GM12878 (cell line): Measurements from ENCODE around the gene LRIG2. TPM values are rescaled to one million over a fixed set of nuclear protein-coding genes. Genes with fewer than 3 reads are reported as not detected.
A peak's percentile ranks its signal among the peaks of the same experiment; 100 is the strongest.

Source experiments
- ATAC-seq: fragments of 200-7000 bp; cut with Tn5 transposase; 3 replicates; pipeline ENCODE4 v1.9.1; 2020; ENCODE audit warnings: mild to moderate bottlenecking, moderate library complexity
- BruUV-seq: library from RNA; stranded (reverse); fragments of 400-500 nt; replicated peaks from 2 replicates; lab custom pipeline; 2021; lab: Mats Ljungman, UMichigan
- CTCF ChIA-PET: fragments of 300-600 bp; sonication (Branson Sonifier 250); formaldehyde crosslinking; extraction: SDS; loops from one replicate; lab custom pipeline; 2021; ENCODE audit warnings: inconsistent platforms; lab: Yijun Ruan, JAX
- POLR2A ChIA-PET: fragments of 350-600 bp; formaldehyde crosslinking; extraction: SDS; loops from one replicate; lab custom pipeline; 2021; ENCODE audit warnings: inconsistent platforms; lab: Charles Lee
- RAD21 ChIA-PET: fragments of 300-600 bp; sonication (Branson Sonifier 250); formaldehyde crosslinking; loops from one replicate; lab custom pipeline; 2023; ENCODE audit warnings: antibody characterized with exemption; ENCODE audit not compliant: unreplicated experiment; lab: Charles Lee
- SMC1A ChIA-PET: fragments of 300-600 bp; sonication (Branson Sonifier 250); formaldehyde crosslinking; loops from one replicate; lab custom pipeline; 2023; ENCODE audit not compliant: unreplicated experiment, uncharacterized antibody; lab: Charles Lee
- DNase-seq: peaks from one replicate; pipeline ENCODE4 v3.0.0-alpha.2; 2011; ENCODE audit warnings: low read depth, low spot score
- FAIRE-seq: peaks from 3 replicates; lab custom pipeline; 2011; peaks lifted over from hg19 to GRCh38; lab: Jason Lieb, UNC
- H2AFZ ChIP-seq: 2 replicates; pipeline ENCODE4 v1.6.0; 2011; ENCODE audit warnings: low read depth, low read length, control low read depth; ENCODE audit not compliant: control insufficient read depth
- H3K27ac ChIP-seq: 2 replicates; pipeline ENCODE4 v1.5.1; 2011; ENCODE audit warnings: control low read depth; ENCODE audit not compliant: control insufficient read depth, insufficient read depth
- H3K27me3 ChIP-seq, 2 experiments: replicated peaks in 1 of 2; 2 replicates each; pipeline versions ENCODE4 v1.6.0 to v1.6.1; 2011; ENCODE audit warnings: low read length in 1 of 2; ENCODE audit not compliant: control insufficient read depth in 2 of 2, insufficient read depth in 2 of 2
- H3K36me3 ChIP-seq, 2 experiments: 2 replicates each; pipeline ENCODE4 v1.5.1; 2011; ENCODE audit warnings: low read length in 1 of 2; ENCODE audit not compliant: control insufficient read depth in 2 of 2, insufficient read depth in 2 of 2
- H3K4me1 ChIP-seq: 2 replicates; pipeline ENCODE4 v1.6.1; 2011; ENCODE audit warnings: mild to moderate bottlenecking, low read length, moderate library complexity, mixed read lengths; ENCODE audit not compliant: control insufficient read depth, insufficient read depth
- H3K4me2 ChIP-seq: 2 replicates; pipeline ENCODE4 v1.6.0; 2011; ENCODE audit warnings: control low read depth; ENCODE audit not compliant: control insufficient read depth, insufficient read depth
- H3K4me3 ChIP-seq: fragments of 200-600 bp; sonication (generic); 2 replicates; pipeline ENCODE4 v1.5.1; 2016
- H3K79me2 ChIP-seq: 2 replicates; pipeline ENCODE4 v1.6.0; 2011; ENCODE audit warnings: low read length; ENCODE audit not compliant: control insufficient read depth, insufficient read depth
- H3K9ac ChIP-seq: 2 replicates; pipeline ENCODE4 v1.8.0; 2011; ENCODE audit warnings: low read length, control low read depth, mixed read lengths; ENCODE audit not compliant: control insufficient read depth, insufficient read depth
- H3K9me3 ChIP-seq: replicated peaks from 3 replicates; pipeline ENCODE4 v1.5.1; 2011; ENCODE audit warnings: mild to moderate bottlenecking, low read length; ENCODE audit not compliant: control insufficient read depth, insufficient read depth
- H4K20me1 ChIP-seq: 2 replicates; pipeline ENCODE4 v1.6.0; 2011; ENCODE audit not compliant: control insufficient read depth, insufficient read depth
- CREB1 ChIP-seq: IDR thresholded peaks from 2 replicates; pipeline ENCODE4 v1.6.1; 2012; ENCODE audit warnings: low read depth, mild to moderate bottlenecking, inconsistent platforms
- GABPA ChIP-seq: IDR thresholded peaks from 2 replicates; pipeline ENCODE4 v1.6.1; 2014; ENCODE audit warnings: antibody characterized with exemption, low read depth, mild to moderate bottlenecking, inconsistent platforms
- GATAD2B ChIP-seq: fragments of 450-650 bp; conservative IDR thresholded peaks from 2 replicates; pipeline ENCODE4 v1.6.1; 2017; ENCODE audit warnings: low read depth, mild to moderate bottlenecking, moderate library complexity
- IKZF1 ChIP-seq: fragments of 450-650 bp; conservative IDR thresholded peaks from 2 replicates; pipeline ENCODE4 v1.6.1; 2017; ENCODE audit warnings: antibody characterized with exemption, mild to moderate bottlenecking
- IKZF2 ChIP-seq, 2 experiments: fragments of 450-650 bp; IDR thresholded peaks; 2 replicates each; pipeline ENCODE4 v1.6.1; 2017; ENCODE audit warnings: mild to moderate bottlenecking in 2 of 2, moderate library complexity in 2 of 2
- LARP7 ChIP-seq: fragments of 450-650 bp; IDR thresholded peaks from 2 replicates; pipeline ENCODE4 v1.6.1; 2017; ENCODE audit warnings: mild to moderate bottlenecking
- NFXL1 ChIP-seq: fragments of 450-650 bp; IDR thresholded peaks from 2 replicates; pipeline ENCODE4 v1.6.1; 2017; ENCODE audit warnings: antibody characterized with exemption, mild to moderate bottlenecking, borderline replicate concordance
- RAD51 ChIP-seq: fragments of 450-650 bp; IDR thresholded peaks from 2 replicates; pipeline ENCODE4 v1.6.1; 2016; ENCODE audit warnings: moderate library complexity, mild to moderate bottlenecking, inconsistent platforms
- RELA ChIP-seq: fragments of 450-650 bp; IDR thresholded peaks from 2 replicates; pipeline ENCODE4 v1.8.0; 2014; ENCODE audit warnings: borderline replicate concordance; ENCODE audit not compliant: partially characterized antibody
- SMAD5 ChIP-seq: IDR thresholded peaks from 2 replicates; pipeline ENCODE4 v1.6.1; 2016; ENCODE audit warnings: antibody characterized with exemption, low read depth
- SMARCA5 ChIP-seq: fragments of 450-650 bp; IDR thresholded peaks from 2 replicates; pipeline ENCODE4 v1.6.1; 2017; ENCODE audit warnings: mild to moderate bottlenecking
- SRF ChIP-seq, 2 experiments: IDR thresholded peaks; 2 replicates each; pipeline ENCODE4 v1.6.1; 2011; ENCODE audit warnings: low read depth in 2 of 2, low read length in 2 of 2, mild to moderate bottlenecking in 1 of 2, moderate library complexity in 1 of 2
- ZNF217 ChIP-seq: fragments of 450-650 bp; IDR thresholded peaks from 2 replicates; pipeline ENCODE4 v1.6.1; 2017; ENCODE audit warnings: antibody characterized with exemption, mild to moderate bottlenecking
- WGBS: methylation state at CpG from one replicate; pipeline ENCODE4 v1.1.6; 2016; ENCODE audit warnings: low lambda C conversion rate; ENCODE audit not compliant: insufficient replicate concordance, insufficient coverage; ENCODE audit errors: missing lambda C conversion rate; 5-methylcytosine and 5-hydroxymethylcytosine counted together
- in situ Hi-C: fragments of 300-500 bp; cut with MboI; formaldehyde crosslinking; loops from 9 replicates; pipeline ENCODE4 v1.14.3; 2018; ENCODE audit warnings: mixed read lengths
- intact Hi-C: fragments of 100-400 bp; cut with micrococcal nuclease; formaldehyde crosslinking; loops from one replicate; pipeline ENCODE4 v1.14.2; 2022; ENCODE audit not compliant: unreplicated experiment
- polyA plus RNA-seq, 11 experiments: library from polyadenylated mRNA; depleted of rRNA in 4 of 11; unstranded in 6 of 11; stranded (reverse) in 5 of 11; fragments of >200 nt; fragmentation: Nextera tagmentation in 4 of 11; fragmentation: Illumina TruSeq in 1 of 11; extraction: Ambion mirVana in 4 of 11; extraction: Trizol in 1 of 11; gene quantifications; 1 replicate in 1 of 11; 2 replicates in 10 of 11; pipeline versions ENCODE4 v1.2.1 to v1.2.3, GENCODE V29; 2011 to 2016; ENCODE audit warnings: inconsistent platforms in 2 of 11, missing spikeins in 2 of 11, low read depth in 1 of 11
- total RNA-seq, 4 experiments: library from RNA; depleted of rRNA in 3 of 4; stranded (reverse); fragments of >200 nt in 3 of 4; fragmentation: Illumina TruSeq in 1 of 4; extraction: Trizol in 1 of 4; gene quantifications; 2 replicates each; pipeline versions ENCODE4 v1.2.1 to v1.2.3, GENCODE V29; 2013 to 2021
- TF ChIP-seq, protein P1 (sequence below), 3 experiments: IDR thresholded peaks in 2 of 3; conservative IDR thresholded peaks in 1 of 3; 2 replicates each; pipeline ENCODE4 v1.5.1; 2011; ENCODE audit warnings: low read depth in 3 of 3, low read length in 3 of 3, mild to moderate bottlenecking in 3 of 3, control low read depth in 2 of 3, moderate library complexity in 2 of 3, inconsistent platforms in 1 of 3, mixed read lengths in 1 of 3; ENCODE audit not compliant: control insufficient read depth in 2 of 3, insufficient read depth in 1 of 3; ENCODE audit errors: extremely low read depth in 1 of 3

The LRIG2 gene
- total and polyA plus RNA-seq, 10 of the 15 experiments (the other 5 are each of a cell fraction or from before 2014, with no cell fraction given), result 0.77 to 11.8 (median 5.1) TPM

- Histone ChIP-seq H3K4me3 (peak overlapping the region; percentile 91), H2AFZ (peak overlapping the region; percentile 99)
- intact Hi-C loops, result loop anchor here (2.0 to 10.0 kb wide), 3 partner anchors 61 to 605 kb away; no protein-coding TSS in a partner anchor
- 2% methylated on average over 21 of the region's 22 CpGs for WGBS
- TF ChIP-seq, protein P1, sequence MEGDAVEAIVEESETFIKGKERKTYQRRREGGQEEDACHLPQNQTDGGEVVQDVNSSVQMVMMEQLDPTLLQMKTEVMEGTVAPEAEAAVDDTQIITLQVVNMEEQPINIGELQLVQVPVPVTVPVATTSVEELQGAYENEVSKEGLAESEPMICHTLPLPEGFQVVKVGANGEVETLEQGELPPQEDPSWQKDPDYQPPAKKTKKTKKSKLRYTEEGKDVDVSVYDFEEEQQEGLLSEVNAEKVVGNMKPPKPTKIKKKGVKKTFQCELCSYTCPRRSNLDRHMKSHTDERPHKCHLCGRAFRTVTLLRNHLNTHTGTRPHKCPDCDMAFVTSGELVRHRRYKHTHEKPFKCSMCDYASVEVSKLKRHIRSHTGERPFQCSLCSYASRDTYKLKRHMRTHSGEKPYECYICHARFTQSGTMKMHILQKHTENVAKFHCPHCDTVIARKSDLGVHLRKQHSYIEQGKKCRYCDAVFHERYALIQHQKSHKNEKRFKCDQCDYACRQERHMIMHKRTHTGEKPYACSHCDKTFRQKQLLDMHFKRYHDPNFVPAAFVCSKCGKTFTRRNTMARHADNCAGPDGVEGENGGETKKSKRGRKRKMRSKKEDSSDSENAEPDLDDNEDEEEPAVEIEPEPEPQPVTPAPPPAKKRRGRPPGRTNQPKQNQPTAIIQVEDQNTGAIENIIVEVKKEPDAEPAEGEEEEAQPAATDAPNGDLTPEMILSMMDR (IDR thresholded peaks at IDR 0.05 in 2 of 3, conservative IDR thresholded peaks at IDR 0.05 in 1 of 3; ENCODE audit: control insufficient read depth in 2 of 3, extremely low read depth in 1 of 3, insufficient read depth in 1 of 3, low read depth in 3 of 3, low read length in 3 of 3), result peak; percentile 24 to 57 (median 47); a peak in 3 of 6 replicates
- TF ChIP-seq GATAD2B, result peak; percentile 76; the same call in 1 of the 2 replicates
- TF ChIP-seq SMAD5, result no peak
- TF ChIP-seq SMARCA5, result peak; percentile 80; the same call in 1 of the 2 replicates
- TF ChIP-seq GABPA, result no peak
- TF ChIP-seq RAD51, result no peak
- TF ChIP-seq IKZF1, result 0 out of 2 replicates have a peak, but pooled peaks have one; percentile 3
- no peak for TF ChIP-seq CREB1
- TF ChIP-seq RELA, result no peak
- 0 out of 2 replicates have a peak, but pooled peaks have one; percentile 29 for TF ChIP-seq ZNF217
- TF ChIP-seq LARP7, result 0 out of 2 replicates have a peak, but pooled peaks have one; percentile 43
- no peak for TF ChIP-seq NFXL1
- no peak for TF ChIP-seq SRF (IDR thresholded peaks at IDR 0.05; ENCODE audit: low read depth in 2 of 2, low read length in 2 of 2)
- TF ChIP-seq IKZF2 (IDR thresholded peaks at IDR 0.05), result peak in 1 of 2 experiments; percentile 22; a peak in 1 of 4 replicates
- TF ChIP-seq, all 136 proteins: peak for 7
- SMC1A ChIA-PET, result interaction anchor here (0.7 to 3.1 kb wide), 18 partner anchors 14 to 605 kb away, joined by 3 to 27 read pairs (median 6); partner anchors contain the start of genes PPM1J and SLC16A1
- Histone ChIP-seq H4K20me1 (no peaks in the 10 kb centered on the region), H3K9me3 (no peaks in the 10 kb centered on the region), H3K9ac (peak overlapping the region; percentile 90), H3K36me3 (no peaks in the 10 kb centered on the region; a peak in 1 of 4 replicates), H3K27ac (peak overlapping the region; percentile 85), H3K4me1 (peaks cover 4% of the 10 kb centered on the region; the same call in 1 of the 2 replicates), H3K27me3 (no peaks in the 10 kb centered on the region), H3K4me2 (peak overlapping the region; percentile 96), H3K79me2 (peaks cover 21% of the 10 kb centered on the region)
- TSS peak; percentile 80 for BruUV-seq
- in situ Hi-C loops, result no loop called here
- ATAC-seq (peak; percentile 56), DNase-seq (no peak), FAIRE-seq (no peak)
- POLR2A ChIA-PET, result interaction anchor here (0.6 to 1.5 kb wide), 5 partner anchors 119 to 605 kb away, joined by 3 to 8 read pairs (median 3); partner anchors contain the start of gene PPM1J
- RAD21 ChIA-PET, result interaction anchor here (1.3 to 2.3 kb wide), 16 partner anchors 15 to 682 kb away, joined by 4 to 27 read pairs (median 6); partner anchors contain the start of genes PPM1J and SLC16A1
- CTCF ChIA-PET, result interaction anchor here (0.5 to 3.7 kb wide), 53 partner anchors 13 to 682 kb away, joined by 3 to 100 read pairs (median 7); partner anchors contain the start of genes PPM1J and SLC16A1
These were observed 517 bp downstream of the LRIG2 start for GRCh38 chr1:113073479-113073950.
